KMS-11 (cell line): ENCODE results near the gene EPHA3.

Experiments used
- H2AFZ ChIP-seq: fragments of 200-600 bp; sonication (generic); 2 replicates; pipeline ENCODE4 v1.6.1; 2016; ENCODE audit warnings: antibody characterized with exemption, mixed run types, low read depth
- H3K27ac ChIP-seq: fragments of 200-600 bp; sonication (generic); 2 replicates; pipeline ENCODE4 v1.6.1; 2016; ENCODE audit warnings: mild to moderate bottlenecking, mixed run types
- H3K27me3 ChIP-seq: fragments of 200-600 bp; sonication (generic); 2 replicates; pipeline ENCODE4 v1.6.1; 2017; ENCODE audit warnings: mild to moderate bottlenecking, low read depth, mixed run types, moderate library complexity; ENCODE audit not compliant: insufficient read depth
- H3K36me3 ChIP-seq: fragments of 200-600 bp; sonication (generic); 2 replicates; pipeline ENCODE4 v1.6.1; 2017; ENCODE audit warnings: mild to moderate bottlenecking, mixed run types; ENCODE audit not compliant: insufficient read depth
- H3K4me1 ChIP-seq: fragments of 200-600 bp; sonication (generic); 2 replicates; pipeline ENCODE4 v1.6.1; 2016; ENCODE audit warnings: mild to moderate bottlenecking, low read depth, mixed run types; ENCODE audit not compliant: poor library complexity, severe bottlenecking
- H3K4me2 ChIP-seq: fragments of 200-600 bp; sonication (generic); 2 replicates; pipeline ENCODE4 v1.7.0; 2016; ENCODE audit warnings: mild to moderate bottlenecking, mixed run types
- H3K4me3 ChIP-seq: fragments of 200-600 bp; sonication (generic); IDR thresholded peaks from 2 replicates; pipeline ENCODE4 v1.6.1; 2017; ENCODE audit warnings: low read depth, low read length, mixed read lengths; ENCODE audit not compliant: insufficient read depth
- H3K79me2 ChIP-seq: fragments of 200-600 bp; sonication (generic); 2 replicates; pipeline ENCODE4 v1.6.1; 2016; ENCODE audit warnings: low read depth, mixed run types; ENCODE audit not compliant: insufficient read depth
- H3K9ac ChIP-seq: fragments of 200-600 bp; sonication (generic); 2 replicates; pipeline ENCODE4 v1.6.1; 2016; ENCODE audit warnings: mild to moderate bottlenecking, mixed run types
- H4K20me1 ChIP-seq: fragments of 200-600 bp; sonication (generic); 2 replicates; pipeline ENCODE4 v1.6.1; 2016; ENCODE audit warnings: mild to moderate bottlenecking, mixed run types; ENCODE audit not compliant: insufficient read depth
- TF ChIP-seq, protein P1 (sequence below): fragments of 200-600 bp; sonication (generic); conservative IDR thresholded peaks from 2 replicates; pipeline ENCODE4 v1.6.1; 2017; ENCODE audit warnings: low read depth, mild to moderate bottlenecking, antibody characterized with exemption, low read length, moderate library complexity, mixed read lengths

The EPHA3 gene

GRCh38 chr3:89419647-89420241 lies 312.3 kb downstream of the EPHA3 start:
- Histone ChIP-seq H3K4me1 (no peaks in the 10 kb centered on the region), H3K27ac (no peak overlapping the region), H3K27me3 (no peaks in the 10 kb centered on the region), H2AFZ (no peak overlapping the region), H3K36me3 (no peaks in the 10 kb centered on the region), H4K20me1 (no peaks in the 10 kb centered on the region), H3K4me3 (no peak overlapping the region), H3K4me2 (no peak overlapping the region), H3K9ac (no peak overlapping the region), H3K79me2 (no peaks in the 10 kb centered on the region)
- TF ChIP-seq, protein P1, sequence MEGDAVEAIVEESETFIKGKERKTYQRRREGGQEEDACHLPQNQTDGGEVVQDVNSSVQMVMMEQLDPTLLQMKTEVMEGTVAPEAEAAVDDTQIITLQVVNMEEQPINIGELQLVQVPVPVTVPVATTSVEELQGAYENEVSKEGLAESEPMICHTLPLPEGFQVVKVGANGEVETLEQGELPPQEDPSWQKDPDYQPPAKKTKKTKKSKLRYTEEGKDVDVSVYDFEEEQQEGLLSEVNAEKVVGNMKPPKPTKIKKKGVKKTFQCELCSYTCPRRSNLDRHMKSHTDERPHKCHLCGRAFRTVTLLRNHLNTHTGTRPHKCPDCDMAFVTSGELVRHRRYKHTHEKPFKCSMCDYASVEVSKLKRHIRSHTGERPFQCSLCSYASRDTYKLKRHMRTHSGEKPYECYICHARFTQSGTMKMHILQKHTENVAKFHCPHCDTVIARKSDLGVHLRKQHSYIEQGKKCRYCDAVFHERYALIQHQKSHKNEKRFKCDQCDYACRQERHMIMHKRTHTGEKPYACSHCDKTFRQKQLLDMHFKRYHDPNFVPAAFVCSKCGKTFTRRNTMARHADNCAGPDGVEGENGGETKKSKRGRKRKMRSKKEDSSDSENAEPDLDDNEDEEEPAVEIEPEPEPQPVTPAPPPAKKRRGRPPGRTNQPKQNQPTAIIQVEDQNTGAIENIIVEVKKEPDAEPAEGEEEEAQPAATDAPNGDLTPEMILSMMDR: no peak

DNA sequence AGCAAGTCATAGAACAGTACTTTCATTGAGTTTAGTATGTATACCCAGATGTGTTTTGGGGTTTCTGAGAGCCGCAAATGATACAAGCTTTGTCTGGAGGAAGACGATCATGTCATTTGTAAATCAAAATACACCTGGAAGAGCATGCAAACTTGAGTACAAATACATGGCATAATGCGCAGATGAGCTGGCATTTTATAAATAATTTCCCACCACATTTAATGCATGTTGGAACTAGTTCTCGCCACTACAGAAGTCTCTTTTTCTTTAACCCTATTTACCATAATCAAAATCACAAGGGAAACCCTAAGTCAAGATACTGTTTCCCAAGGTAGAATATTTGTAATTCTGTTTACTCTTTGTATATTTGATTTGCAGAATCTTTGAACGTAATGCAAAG lies 318.6 kb downstream of the EPHA3 start:
- Histone ChIP-seq H3K4me3 (no peak overlapping the region), H3K4me1 (no peaks in the 10 kb centered on the region), H3K9ac (no peak overlapping the region), H3K27me3 (no peaks in the 10 kb centered on the region), H3K4me2 (no peak overlapping the region), H3K27ac (no peak overlapping the region), H3K36me3 (no peaks in the 10 kb centered on the region), H4K20me1 (no peaks in the 10 kb centered on the region), H2AFZ (no peak overlapping the region), H3K79me2 (no peaks in the 10 kb centered on the region)
- TF ChIP-seq, protein P1: no peak

DNA sequence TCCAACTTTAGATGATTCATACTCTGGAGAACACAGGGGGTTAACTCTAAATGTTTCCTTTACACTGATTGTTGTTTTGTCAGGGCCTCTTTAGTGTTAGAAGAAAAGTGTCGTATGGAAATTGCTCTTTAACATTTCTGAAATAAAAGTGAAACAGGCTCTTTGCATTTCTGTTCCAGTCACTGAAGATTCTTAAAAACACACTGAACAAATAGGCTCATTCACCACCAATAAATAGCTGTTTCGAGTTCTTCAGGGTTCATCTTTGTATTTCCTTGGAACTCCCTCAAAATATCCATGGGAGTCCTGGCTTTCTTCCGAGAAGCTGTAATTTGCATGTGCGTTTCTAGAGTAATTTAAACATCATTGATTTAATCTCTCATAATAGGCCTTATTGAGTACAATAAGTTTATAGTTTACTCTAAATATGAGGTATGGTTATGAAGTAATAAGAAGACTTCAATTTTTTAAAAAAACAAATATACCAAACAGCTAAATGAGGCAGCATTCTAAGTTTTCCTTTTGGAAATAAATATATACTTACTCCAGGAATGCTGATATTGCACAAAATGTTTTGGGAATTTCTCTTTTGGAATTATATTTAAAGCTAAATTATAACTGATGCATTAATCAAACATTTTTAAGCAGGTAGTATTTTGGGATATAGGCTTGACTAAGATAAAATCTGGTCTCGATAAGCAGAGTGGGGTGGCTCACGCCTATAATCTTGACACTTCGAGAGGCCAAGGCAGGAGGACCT lies 327.4 kb downstream of the EPHA3 start:
- Histone ChIP-seq H4K20me1 (no peaks in the 10 kb centered on the region), H3K36me3 (no peaks in the 10 kb centered on the region), H2AFZ (no peak overlapping the region), H3K79me2 (no peaks in the 10 kb centered on the region), H3K4me1 (no peaks in the 10 kb centered on the region), H3K27me3 (no peaks in the 10 kb centered on the region), H3K9ac (no peak overlapping the region), H3K27ac (no peak overlapping the region), H3K4me3 (no peak overlapping the region), H3K4me2 (no peak overlapping the region)
- TF ChIP-seq, protein P1: no peak

DNA sequence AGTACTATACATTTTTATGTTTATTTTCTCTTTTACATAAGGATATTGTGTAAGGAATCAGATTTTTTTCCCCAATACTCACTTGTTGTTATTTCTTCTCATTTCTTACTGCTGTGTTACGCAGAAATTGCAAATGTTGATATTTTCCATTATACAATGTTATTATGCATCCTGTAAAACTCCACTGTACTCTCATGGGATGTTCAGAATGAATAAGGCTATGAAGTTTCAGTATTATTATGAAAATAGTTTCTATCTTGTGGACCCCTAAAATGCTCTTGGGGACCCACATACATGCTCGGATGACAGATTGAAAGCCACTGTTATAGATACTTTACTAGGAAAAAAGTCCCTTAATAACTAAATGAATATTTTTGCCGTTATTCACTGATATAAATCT lies 329.4 kb downstream of the EPHA3 start:
- Histone ChIP-seq H3K4me3 (no peak overlapping the region), H3K79me2 (no peaks in the 10 kb centered on the region), H3K36me3 (no peaks in the 10 kb centered on the region), H3K27me3 (no peaks in the 10 kb centered on the region), H3K4me2 (no peak overlapping the region), H3K27ac (no peak overlapping the region), H4K20me1 (no peaks in the 10 kb centered on the region), H3K9ac (no peak overlapping the region), H2AFZ (no peak overlapping the region), H3K4me1 (no peaks in the 10 kb centered on the region)
- TF ChIP-seq, protein P1: no peak
